ENCODE measurements around the gene UQCRC1. TPM values are rescaled to one million over a fixed set of nuclear protein-coding genes. Genes with fewer than 3 reads are reported as not detected.

Gene UQCRC1
- total and polyA plus RNA-seq, 8 donors: 78.6 to 113 (median 98.0) TPM

- 89 to 92% methylated on average over 12 of the region's 12 CpGs for WGBS, 2 donors
- H3K4me3 ChIP-seq: no peak overlapping the region
- H3K27ac ChIP-seq: no peak overlapping the region
- DNase-seq (peak in 1 of 6 donors; percentile 59), ATAC-seq (no peak), FAIRE-seq (no peak)
- H3K4me1 ChIP-seq: no peaks in the 10 kb centered on the region
- no peaks in the 10 kb centered on the region for H3K9me3 ChIP-seq
- no peak for TF ChIP-seq CTCF (IDR thresholded peaks at IDR 0.05)
- peaks cover 0 to 4% (median 0%) of the 10 kb centered on the region in 3 donors for H3K36me3 ChIP-seq
- no peaks in the 10 kb centered on the region for H3K27me3 ChIP-seq
- intact Hi-C loops (cut with DNase I): no loop called here
Measured at GRCh38 chr3:48630833-48631232, 21.4 kb upstream of the UQCRC1 start.

GRCh38 chr3:48630407-48630806 is 21.0 kb upstream of the UQCRC1 start:
- intact Hi-C loops (cut with DNase I): no loop called here
- ATAC-seq (no peak), DNase-seq (peak in 1 of 6 donors; percentile 33), FAIRE-seq (no peak)
- peaks cover 0 to 4% (median 0%) of the 10 kb centered on the region in 3 donors for H3K36me3 ChIP-seq
- H3K27ac ChIP-seq: no peak overlapping the region
- H3K27me3 ChIP-seq: no peaks in the 10 kb centered on the region
- no peak overlapping the region for H3K4me3 ChIP-seq
- no peaks in the 10 kb centered on the region for H3K4me1 ChIP-seq
- no peak for TF ChIP-seq CTCF (IDR thresholded peaks at IDR 0.05)
- WGBS, 2 donors: 93 to 95% methylated on average over 8 of the region's 8 CpGs
- H3K9me3 ChIP-seq: no peaks in the 10 kb centered on the region

- H3K36me3 ChIP-seq: peaks cover 0 to 8% (median 0%) of the 10 kb centered on the region in 3 donors
- no peak for TF ChIP-seq CTCF (IDR thresholded peaks at IDR 0.05)
- 95 to 96% methylated on average over 12 of the region's 12 CpGs for WGBS, 2 donors
- no peak overlapping the region for H3K27ac ChIP-seq
- FAIRE-seq: no peak
- no peaks in the 10 kb centered on the region for H3K4me1 ChIP-seq
- no peak for DNase-seq
- H3K4me3 ChIP-seq: no peak overlapping the region
- H3K27me3 ChIP-seq: no peaks in the 10 kb centered on the region
- no peak for ATAC-seq
- intact Hi-C loops (cut with DNase I): no loop called here
- no peaks in the 10 kb centered on the region for H3K9me3 ChIP-seq
Measured at GRCh38 chr3:48629894-48630293, 20.4 kb upstream of the UQCRC1 start.

GRCh38 chr3:48628277-48629017 is 19.0 kb upstream of the UQCRC1 start:
- WGBS, 2 donors: 85 to 87% methylated on average over 13 of the region's 13 CpGs
- Histone ChIP-seq H3K27me3 (no peaks in the 10 kb centered on the region), H3K36me3 (peaks cover 0 to 8% (median 0%) of the 10 kb centered on the region in 3 donors), H3K4me1 (no peaks in the 10 kb centered on the region), H3K9me3 (no peaks in the 10 kb centered on the region), H3K27ac (no peak overlapping the region), H3K4me3 (no peak overlapping the region)
- ATAC-seq (no peak), DNase-seq (no peak), FAIRE-seq (no peak)
- no peak for TF ChIP-seq CTCF (IDR thresholded peaks at IDR 0.05)
- intact Hi-C loops (cut with DNase I): no loop called here

GRCh38 chr3:48625600-48625999 is 16.2 kb upstream of the UQCRC1 start:
- no peak for TF ChIP-seq CTCF (IDR thresholded peaks at IDR 0.05)
- Histone ChIP-seq H3K4me3 (no peak overlapping the region), H3K36me3 (peaks cover 0 to 8% (median 0%) of the 10 kb centered on the region in 3 donors), H3K27me3 (no peaks in the 10 kb centered on the region), H3K9me3 (no peaks in the 10 kb centered on the region), H3K27ac (no peak overlapping the region), H3K4me1 (no peaks in the 10 kb centered on the region)
- intact Hi-C loops (cut with DNase I): no loop called here
- 94 to 95% methylated on average over 6 of the region's 6 CpGs for WGBS, 2 donors
- ATAC-seq (no peak), FAIRE-seq (no peak), DNase-seq (peak in 1 of 6 donors; percentile 22)

All from pancreas (tissue), 10 donors.